ENCODE data around the gene GAL.

The GAL gene

GRCh38 chr11:68683121-68683520 lies 1.2 kb upstream of the GAL start:
- DNase-seq: no peak

GRCh38 chr11:68683536-68684384 lies 584 bp upstream of the GAL start:
- DNase-seq: no peak

GRCh38 chr11:68685656-68686380 lies 1.5 kb downstream of the GAL start:
- no peak for DNase-seq

- DNase-seq: no peak
Observed at GRCh38 chr11:68686486-68686885, 2.1 kb downstream of the GAL start.

DNA sequence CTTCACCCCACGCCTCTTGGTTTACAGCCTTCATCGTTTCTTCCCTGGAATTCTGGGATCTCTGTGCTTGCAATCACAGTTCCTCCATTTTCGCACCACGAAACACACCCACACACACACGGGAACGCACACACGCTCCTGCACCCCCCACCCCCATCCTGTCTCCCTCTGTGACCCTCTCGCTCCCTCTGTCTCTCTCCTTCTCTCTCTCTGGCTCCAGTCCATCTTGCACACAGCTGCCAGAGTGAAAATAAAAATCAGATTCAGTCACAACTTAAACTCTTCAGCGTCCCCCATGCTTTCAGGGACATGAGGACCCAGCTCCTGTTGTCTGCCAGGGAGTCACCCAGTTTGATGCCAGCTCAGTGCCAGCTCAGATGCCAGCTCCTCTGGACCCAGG lies 3.0 kb downstream of the GAL start:
- DNase-seq: no peak

- DNase-seq: no peak
Observed at GRCh38 chr11:68687986-68688385, 3.6 kb downstream of the GAL start.

GRCh38 chr11:68688881-68689280 lies 4.5 kb downstream of the GAL start:
- no peak for DNase-seq

GRCh38 chr11:68689737-68690625 lies 5.6 kb downstream of the GAL start:
- DNase-seq: no peak

GRCh38 chr11:68690671-68691401 lies 6.5 kb downstream of the GAL start:
- DNase-seq: no peak

- no peak for DNase-seq
Observed at GRCh38 chr11:68691402-68691784, 7.0 kb downstream of the GAL start.

GRCh38 chr11:68692115-68692514 lies 7.8 kb downstream of the GAL start:
- DNase-seq: no peak

DNA sequence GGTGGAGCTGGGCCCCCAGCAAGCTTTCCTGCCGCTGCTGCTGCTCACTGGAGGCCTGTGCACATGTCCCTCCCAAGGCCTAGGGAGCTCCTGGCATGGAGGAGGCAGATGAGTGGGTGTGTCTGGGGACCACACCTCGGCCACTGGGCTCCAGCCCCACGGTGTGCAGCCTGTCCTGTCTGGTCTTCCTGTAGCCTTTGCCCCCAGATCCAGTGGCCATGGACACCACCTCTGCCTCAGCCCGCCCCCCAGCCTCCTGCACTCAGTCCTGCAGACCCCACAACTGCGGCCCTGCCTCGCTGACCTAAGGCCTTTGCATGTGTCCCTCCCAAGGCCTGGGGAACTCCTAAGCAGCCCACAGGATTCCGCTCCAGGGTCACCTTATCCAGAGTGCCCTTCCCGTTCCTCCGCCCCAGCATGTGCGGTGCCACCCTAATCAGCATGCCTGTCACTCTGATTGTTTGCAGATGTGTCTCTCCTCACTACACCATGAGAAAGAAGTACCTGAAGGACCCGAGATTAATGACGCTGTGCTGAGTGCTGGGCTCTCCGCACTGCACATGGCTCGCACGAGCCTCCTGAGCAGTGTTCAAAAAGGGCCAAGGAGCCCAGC lies 8.6 kb downstream of the GAL start:
- no peak for DNase-seq

GRCh38 chr11:68693484-68693882 lies 9.1 kb downstream of the GAL start:
- DNase-seq: no peak

- DNase-seq: no peak
Observed at GRCh38 chr11:68694431-68695297, 10.3 kb downstream of the GAL start.

- no peak for DNase-seq
Observed at GRCh38 chr11:68695531-68695930, 11.2 kb downstream of the GAL start.

GRCh38 chr11:68698993-68699392 lies 14.6 kb downstream of the GAL start:
- DNase-seq: no peak

GRCh38 chr11:68704887-68705286 lies 20.5 kb downstream of the GAL start:
- DNase-seq: no peak

DNA sequence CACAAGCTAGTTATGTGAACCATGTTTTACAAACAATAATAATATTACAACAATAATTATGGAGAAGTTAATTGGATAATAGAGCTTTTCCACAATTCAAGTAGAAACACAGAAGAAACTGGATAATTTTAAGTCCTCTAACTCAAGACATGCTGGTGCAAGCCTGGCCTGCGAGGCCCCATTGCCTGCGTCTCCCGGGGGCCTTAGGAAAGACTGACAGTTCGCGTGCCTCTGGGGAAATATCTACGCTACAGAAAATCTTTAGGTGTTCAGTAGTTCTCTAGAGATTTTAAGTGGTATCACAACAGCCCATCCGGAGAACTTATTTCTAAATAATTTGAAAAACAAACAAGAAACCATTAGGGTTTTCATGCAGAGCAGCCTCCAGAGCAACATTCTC lies 23.2 kb downstream of the GAL start:
- DNase-seq: no peak

- DNase-seq: no peak
Observed at GRCh38 chr11:68709062-68709461, 24.7 kb downstream of the GAL start.

DNA sequence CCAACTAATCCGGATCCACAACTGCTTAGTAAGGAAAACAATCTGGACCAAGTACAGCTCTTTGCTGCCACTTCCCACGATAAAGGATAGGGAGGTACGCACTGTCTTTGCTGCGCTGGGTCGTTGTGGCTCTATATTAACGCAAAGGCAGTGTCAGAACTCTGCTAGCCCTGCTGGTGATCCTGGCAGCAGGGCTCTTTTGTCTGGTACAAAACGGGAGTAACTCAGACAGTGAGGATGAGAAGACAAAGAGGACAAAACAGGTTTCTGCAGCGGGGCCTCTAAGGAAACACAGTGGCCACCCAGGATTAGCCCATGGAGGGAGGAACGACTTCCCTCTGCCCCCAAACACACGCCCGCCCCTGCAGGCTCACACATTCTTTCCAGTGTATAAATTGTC lies 26.1 kb downstream of the GAL start:
- DNase-seq: no peak

GRCh38 chr11:68711114-68711513 lies 26.8 kb downstream of the GAL start:
- DNase-seq: no peak
